Prostate gland (tissue), 2 donors: Measurements from ENCODE around the gene PPM1F. TPM values are rescaled to one million over a fixed set of nuclear protein-coding genes. Genes with fewer than 3 reads are reported as not detected.

Experiments
- DNase-seq: peaks from one replicate; pipeline ENCODE4 v3.0.0-alpha.2; 2019; ENCODE audit warnings: low spot score
- H3K27ac ChIP-seq, 2 donors: fragments of 200-600 bp; sonication (generic); 2 replicates each; pipeline ENCODE4 v1.5.1; 2017 to 2019
- H3K27me3 ChIP-seq: fragments of 200-600 bp; sonication (generic); replicated peaks from 2 replicates; pipeline ENCODE4 v1.5.1; 2019; ENCODE audit not compliant: insufficient read depth
- H3K36me3 ChIP-seq, 2 donors: fragments of 200-600 bp; sonication (generic); 1 replicate in 1 of 2; 2 replicates in 1 of 2; pipeline versions ENCODE4 v1.5.1 to v1.8.1; 2017 to 2019
- H3K4me1 ChIP-seq: fragments of 200-600 bp; sonication (generic); replicated peaks from 2 replicates; pipeline ENCODE4 v1.5.1; 2019
- H3K4me3 ChIP-seq, 2 donors: fragments of 200-600 bp; sonication (generic); 2 replicates each; pipeline ENCODE4 v1.5.1; 2017 to 2019
- H3K9me3 ChIP-seq: fragments of 200-600 bp; sonication (generic); 2 replicates; pipeline ENCODE4 v1.5.1; 2017
- CTCF ChIP-seq, 4 experiments: fragments of 200-600 bp in 2 of 4; fragments of 450-650 bp in 2 of 4; sonication (generic) in 2 of 4; IDR thresholded peaks; 1 replicate in 3 of 4; 2 replicates in 1 of 4; pipeline ENCODE4 v1.5.1; 2016 to 2019; ENCODE audit warnings: antibody characterized with exemption in 4 of 4, mild to moderate bottlenecking in 2 of 4, moderate library complexity in 2 of 4
- POLR2A ChIP-seq: fragments of 450-650 bp; IDR thresholded peaks from one replicate; pipeline ENCODE4 v1.6.1; 2016; ENCODE audit warnings: antibody characterized with exemption, mild to moderate bottlenecking
- POLR2AphosphoS5 ChIP-seq: sonication (generic); formaldehyde crosslinking; IDR thresholded peaks from one replicate; pipeline ENCODE4 v1.6.1; 2017; ENCODE audit warnings: antibody characterized with exemption
- WGBS: methylation state at CpG from one replicate; pipeline ENCODE4 v1.1.5; 2018; 5-methylcytosine and 5-hydroxymethylcytosine counted together
- intact Hi-C: fragments of 100-400 bp; cut with DNase I; formaldehyde crosslinking; loops from one replicate; pipeline ENCODE4 v1.14.2; 2022
- total RNA-seq, 2 donors: library from RNA; depleted of rRNA; stranded (reverse); fragments of >200 nt; gene quantifications; one replicate each; pipeline ENCODE4 v1.1.0, GENCODE V29; 2016

Gene PPM1F
- total RNA-seq, 2 donors from 2014 or later = 16.8 to 31.6 TPM

GRCh38 chr22:21977814-21978213, 25.2 kb upstream of the PPM1F start:
- intact Hi-C loops = no loop called here
- Histone ChIP-seq H3K4me3 (no peak overlapping the region), H3K9me3 (no peaks in the 10 kb centered on the region), H3K36me3 (peaks cover 5 to 12% of the 10 kb centered on the region in 2 donors), H3K4me1 (peaks cover 5% of the 10 kb centered on the region), H3K27me3 (no peaks in the 10 kb centered on the region), H3K27ac (no peak overlapping the region)
- 88% methylated on average over 1 of the region's 1 CpG for WGBS
- TF ChIP-seq POLR2AphosphoS5 (no peak), CTCF (IDR thresholded peaks at IDR 0.05) (no peak), POLR2A (no peak)
- no peak for DNase-seq

GRCh38 chr22:21975854-21976345, 23.3 kb upstream of the PPM1F start:
- intact Hi-C loops = no loop called here
- H3K27ac ChIP-seq = no peak overlapping the region
- no peaks in the 10 kb centered on the region for H3K27me3 ChIP-seq
- no peak for DNase-seq
- H3K9me3 ChIP-seq = no peaks in the 10 kb centered on the region
- no peaks in the 10 kb centered on the region for H3K4me1 ChIP-seq
- TF ChIP-seq POLR2A (no peak), CTCF (IDR thresholded peaks at IDR 0.05) (no peak), POLR2AphosphoS5 (no peak)
- WGBS = 98% methylated on average over 5 of the region's 5 CpGs
- H3K4me3 ChIP-seq = no peak overlapping the region
- peaks cover 5 to 18% of the 10 kb centered on the region in 2 donors for H3K36me3 ChIP-seq

GRCh38 chr22:21975273-21975672, 22.6 kb upstream of the PPM1F start:
- Histone ChIP-seq H3K36me3 (peaks cover 5 to 18% of the 10 kb centered on the region in 2 donors), H3K27ac (no peak overlapping the region), H3K9me3 (no peaks in the 10 kb centered on the region), H3K27me3 (no peaks in the 10 kb centered on the region), H3K4me1 (no peaks in the 10 kb centered on the region), H3K4me3 (no peak overlapping the region)
- intact Hi-C loops = no loop called here
- no peak for DNase-seq
- TF ChIP-seq POLR2AphosphoS5 = no peak
- no peak for TF ChIP-seq POLR2A
- TF ChIP-seq CTCF (IDR thresholded peaks at IDR 0.05) = no peak
- 87% methylated on average over 5 of the region's 5 CpGs for WGBS

GRCh38 chr22:21974058-21974649, 21.5 kb upstream of the PPM1F start:
- H3K9me3 ChIP-seq = no peaks in the 10 kb centered on the region
- H3K4me3 ChIP-seq = no peak overlapping the region
- 92% methylated on average over 12 of the region's 12 CpGs for WGBS
- no peak for DNase-seq
- no peaks in the 10 kb centered on the region for H3K27me3 ChIP-seq
- no peaks in the 10 kb centered on the region for H3K4me1 ChIP-seq
- no peak for TF ChIP-seq POLR2A
- TF ChIP-seq CTCF (IDR thresholded peaks at IDR 0.05) = no peak
- TF ChIP-seq POLR2AphosphoS5 = no peak
- intact Hi-C loops = no loop called here
- H3K36me3 ChIP-seq = peaks cover 5 to 18% of the 10 kb centered on the region in 2 donors
- no peak overlapping the region for H3K27ac ChIP-seq

GRCh38 chr22:21972806-21973205, 20.2 kb upstream of the PPM1F start:
- intact Hi-C loops = no loop called here
- Histone ChIP-seq H3K27me3 (no peaks in the 10 kb centered on the region), H3K27ac (no peak overlapping the region), H3K4me1 (no peaks in the 10 kb centered on the region), H3K4me3 (no peak overlapping the region), H3K9me3 (no peaks in the 10 kb centered on the region), H3K36me3 (peaks cover 5 to 18% of the 10 kb centered on the region in 2 donors)
- no peak for TF ChIP-seq CTCF (IDR thresholded peaks at IDR 0.05)
- TF ChIP-seq POLR2A = no peak
- no peak for TF ChIP-seq POLR2AphosphoS5
- no peak for DNase-seq
- 88% methylated on average over 6 of the region's 6 CpGs for WGBS
